H9 (cell line): ENCODE results near the gene ACOXL. TPM values are rescaled to one million over a fixed set of nuclear protein-coding genes. Genes with fewer than 3 reads are reported as not detected.

Experiments
- DNase-seq: peaks from one replicate; pipeline ENCODE4 v3.0.0-alpha.2; 2017
- H2AFZ ChIP-seq: one replicate; pipeline ENCODE4 v1.6.1; 2013; ENCODE audit warnings: mild to moderate bottlenecking, low read length, control low read depth, moderate library complexity
- H2AK5ac ChIP-seq: 2 replicates; pipeline ENCODE4 v1.6.1; 2013; ENCODE audit warnings: low read length, control low read depth, mixed read lengths; ENCODE audit not compliant: insufficient read length
- H2BK120ac ChIP-seq: one replicate; pipeline ENCODE4 v1.6.1; 2013; ENCODE audit warnings: low read depth, mild to moderate bottlenecking, low read length, control low read depth, inconsistent platforms; ENCODE audit not compliant: poor library complexity, severe bottlenecking
- H2BK12ac ChIP-seq: 2 replicates; pipeline ENCODE4 v1.6.1; 2013; ENCODE audit warnings: low read length, control low read depth, mixed read lengths, low read depth; ENCODE audit not compliant: insufficient read length
- H2BK15ac ChIP-seq: 2 replicates; pipeline ENCODE4 v1.6.1; 2013; ENCODE audit warnings: low read depth, low read length, control low read depth
- H2BK20ac ChIP-seq: one replicate; pipeline ENCODE4 v1.6.1; 2013; ENCODE audit warnings: low read depth, mild to moderate bottlenecking, low read length, control low read depth, inconsistent platforms; ENCODE audit not compliant: poor library complexity, severe bottlenecking
- H2BK5ac ChIP-seq: 2 replicates; pipeline ENCODE4 v1.6.1; 2013; ENCODE audit warnings: low read length, control low read depth, mixed read lengths; ENCODE audit not compliant: insufficient read length
- H3K14ac ChIP-seq: 2 replicates; pipeline ENCODE4 v1.6.1; 2013; ENCODE audit warnings: low read length, control low read depth; ENCODE audit not compliant: insufficient read depth
- H3K18ac ChIP-seq: 2 replicates; pipeline ENCODE4 v1.6.1; 2013; ENCODE audit warnings: low read depth, mild to moderate bottlenecking, mixed read lengths, low read length, control low read depth; ENCODE audit not compliant: insufficient read length
- H3K23ac ChIP-seq: 2 replicates; pipeline ENCODE4 v1.6.1; 2013; ENCODE audit warnings: low read length, control low read depth, mixed read lengths, low read depth; ENCODE audit not compliant: insufficient read length
- H3K23me2 ChIP-seq: 2 replicates; pipeline ENCODE4 v1.6.1; 2013; ENCODE audit warnings: low read depth, mild to moderate bottlenecking, mixed read lengths, low read length, control low read depth; ENCODE audit not compliant: insufficient read length, poor library complexity, severe bottlenecking
- H3K27ac ChIP-seq: 2 replicates; pipeline ENCODE4 v1.5.1; 2013; ENCODE audit warnings: low read length, control low read depth, mixed read lengths, low read depth; ENCODE audit not compliant: insufficient read length
- H3K27me3 ChIP-seq: 2 replicates; pipeline ENCODE4 v1.6.1; 2013; ENCODE audit warnings: low read length, control low read depth, inconsistent platforms; ENCODE audit not compliant: insufficient read depth
- H3K4ac ChIP-seq: 2 replicates; pipeline ENCODE4 v1.6.1; 2013; ENCODE audit warnings: low read depth, mild to moderate bottlenecking, control low read depth, inconsistent platforms, low read length, moderate library complexity
- H3K4me1 ChIP-seq: 2 replicates; pipeline ENCODE4 v1.6.1; 2013; ENCODE audit warnings: low read length, control low read depth, inconsistent platforms; ENCODE audit not compliant: insufficient read depth
- H3K4me2 ChIP-seq: 2 replicates; pipeline ENCODE4 v1.6.1; 2013; ENCODE audit warnings: low read length, control low read depth, mixed read lengths; ENCODE audit not compliant: insufficient read length, insufficient read depth
- H3K56ac ChIP-seq: 2 replicates; pipeline ENCODE4 v1.6.1; 2013; ENCODE audit warnings: low read depth, mild to moderate bottlenecking, mixed read lengths, low read length, control low read depth; ENCODE audit not compliant: insufficient read length
- H3K79me1 ChIP-seq: 2 replicates; pipeline ENCODE4 v1.6.1; 2013; ENCODE audit warnings: low read depth, mild to moderate bottlenecking, moderate library complexity, low read length, control low read depth, inconsistent platforms; ENCODE audit not compliant: insufficient read depth, poor library complexity, severe bottlenecking
- H3K79me2 ChIP-seq: 2 replicates; pipeline ENCODE4 v1.6.1; 2013; ENCODE audit warnings: low read length, control low read depth, inconsistent platforms; ENCODE audit not compliant: insufficient read depth
- H3K9ac ChIP-seq: 2 replicates; pipeline ENCODE4 v1.6.1; 2013; ENCODE audit warnings: low read length, control low read depth, mixed read lengths; ENCODE audit not compliant: insufficient read length; ENCODE audit errors: extremely low read depth
- H3K9me3 ChIP-seq: one replicate; pipeline ENCODE4 v1.6.1; 2013; ENCODE audit warnings: low read depth, low read length, inconsistent platforms; ENCODE audit not compliant: control insufficient read depth
- H3T11ph ChIP-seq: one replicate; pipeline ENCODE4 v1.6.1; 2013; ENCODE audit warnings: mild to moderate bottlenecking, low read length, control low read depth, inconsistent platforms
- H4K20me1 ChIP-seq: one replicate; pipeline ENCODE4 v1.6.1; 2013; ENCODE audit not compliant: control insufficient read depth, insufficient read length, insufficient read depth
- H4K5ac ChIP-seq: 2 replicates; pipeline ENCODE4 v1.6.1; 2013; ENCODE audit warnings: low read depth, mild to moderate bottlenecking, mixed read lengths, low read length, control low read depth; ENCODE audit not compliant: insufficient read length
- H4K8ac ChIP-seq: replicated peaks from 2 replicates; pipeline ENCODE4 v1.6.1; 2013; ENCODE audit warnings: low read length, control low read depth, mixed read lengths, low read depth; ENCODE audit not compliant: insufficient read length
- H4K91ac ChIP-seq: 2 replicates; pipeline ENCODE4 v1.6.1; 2013; ENCODE audit warnings: low read depth, mild to moderate bottlenecking, moderate library complexity, mixed read lengths, low read length, control low read depth; ENCODE audit not compliant: insufficient read length
- H3K27ac Mint-ChIP-seq, 3 experiments: 2 replicates in 2 of 3; 3 replicates in 1 of 3; pipeline ENCODE4 v1.8.0; 2020 to 2021; ENCODE audit warnings: mixed read lengths in 3 of 3, mild to moderate bottlenecking in 1 of 3, moderate library complexity in 1 of 3
- H3K27me3 Mint-ChIP-seq: 2 replicates; pipeline ENCODE4 v1.8.0; 2021; ENCODE audit warnings: low read depth, mild to moderate bottlenecking, moderate library complexity, mixed read lengths
- H3K36me3 Mint-ChIP-seq, 3 experiments: 2 replicates in 2 of 3; 3 replicates in 1 of 3; pipeline ENCODE4 v1.8.0; 2020 to 2021; ENCODE audit warnings: low read depth in 3 of 3, mixed read lengths in 3 of 3; ENCODE audit not compliant: insufficient read depth in 1 of 3
- H3K4me1 Mint-ChIP-seq, 2 experiments: 2 replicates each; pipeline ENCODE4 v1.8.0; 2020; ENCODE audit warnings: mixed read lengths in 2 of 2
- H3K4me3 Mint-ChIP-seq, 2 experiments: 2 replicates in 1 of 2; 3 replicates in 1 of 2; pipeline ENCODE4 v1.8.0; 2020 to 2021; ENCODE audit warnings: mild to moderate bottlenecking in 2 of 2, mixed read lengths in 2 of 2, moderate library complexity in 1 of 2
- H3K9me3 Mint-ChIP-seq, 2 experiments: 2 replicates in 1 of 2; 3 replicates in 1 of 2; pipeline ENCODE4 v1.8.0; 2020; ENCODE audit warnings: mild to moderate bottlenecking in 2 of 2, mixed read lengths in 2 of 2, moderate library complexity in 1 of 2
- WGBS: extraction: QIAGEN DNeasy Blood & Tissue Kit; methylation state at CpG from one replicate; pipeline ENCODE4 v1.1.7; 2013; ENCODE audit warnings: missing lambda C conversion rate, low lambda C conversion rate, mixed read lengths; ENCODE audit not compliant: insufficient read length; ENCODE audit errors: extremely low coverage; 5-methylcytosine and 5-hydroxymethylcytosine counted together
- total RNA-seq: library from RNA; stranded (reverse); gene quantifications from 2 replicates; pipeline ENCODE4 v1.2.1, GENCODE V29; 2021
- TF ChIP-seq, protein P1 (sequence below): fragments of 200-600 bp; sonication (generic); conservative IDR thresholded peaks from 3 replicates; pipeline ENCODE4 v1.8.0; 2021; ENCODE audit warnings: antibody characterized with exemption, mild to moderate bottlenecking

The ACOXL gene
- total RNA-seq, 1 experiment from 2014 or later, result 37.6 TPM

- no CpG with 5 or more reads among the region's 3 CpGs for WGBS
- Histone ChIP-seq H3K4me1 (peaks cover 2% of the 10 kb centered on the region; the same call in 1 of the 2 replicates), H3K27ac (no peak overlapping the region), H3K56ac (no peak overlapping the region), H2BK15ac (no peak overlapping the region), H3K4ac (no peak overlapping the region), H3K79me1 (no peaks in the 10 kb centered on the region), H2BK120ac (no peak overlapping the region), H3K27me3 (no peaks in the 10 kb centered on the region), H4K5ac (no peak overlapping the region), H3K23me2 (no peaks in the 10 kb centered on the region), H4K91ac (no peak overlapping the region), H3K9me3 (peaks cover 10% of the 10 kb centered on the region), H3K9ac (no peak overlapping the region), H3K4me2 (no peak overlapping the region), H3K18ac (no peak overlapping the region), H2AK5ac (no peak overlapping the region), H3K79me2 (no peaks in the 10 kb centered on the region), H2AFZ (no peak overlapping the region), H3K23ac (no peak overlapping the region), H2BK5ac (no peak overlapping the region), H2BK20ac (no peak overlapping the region), H4K20me1 (no peaks in the 10 kb centered on the region), H3T11ph (no peak overlapping the region), H3K14ac (no peak overlapping the region), H2BK12ac (no peak overlapping the region), H4K8ac (no peak overlapping the region)
- H3K4me1 Mint-ChIP-seq, result peaks cover 38 to 41% of the 10 kb centered on the region in 2 experiments
- H3K27me3 Mint-ChIP-seq, result no peaks in the 10 kb centered on the region
- TF ChIP-seq, protein P1, sequence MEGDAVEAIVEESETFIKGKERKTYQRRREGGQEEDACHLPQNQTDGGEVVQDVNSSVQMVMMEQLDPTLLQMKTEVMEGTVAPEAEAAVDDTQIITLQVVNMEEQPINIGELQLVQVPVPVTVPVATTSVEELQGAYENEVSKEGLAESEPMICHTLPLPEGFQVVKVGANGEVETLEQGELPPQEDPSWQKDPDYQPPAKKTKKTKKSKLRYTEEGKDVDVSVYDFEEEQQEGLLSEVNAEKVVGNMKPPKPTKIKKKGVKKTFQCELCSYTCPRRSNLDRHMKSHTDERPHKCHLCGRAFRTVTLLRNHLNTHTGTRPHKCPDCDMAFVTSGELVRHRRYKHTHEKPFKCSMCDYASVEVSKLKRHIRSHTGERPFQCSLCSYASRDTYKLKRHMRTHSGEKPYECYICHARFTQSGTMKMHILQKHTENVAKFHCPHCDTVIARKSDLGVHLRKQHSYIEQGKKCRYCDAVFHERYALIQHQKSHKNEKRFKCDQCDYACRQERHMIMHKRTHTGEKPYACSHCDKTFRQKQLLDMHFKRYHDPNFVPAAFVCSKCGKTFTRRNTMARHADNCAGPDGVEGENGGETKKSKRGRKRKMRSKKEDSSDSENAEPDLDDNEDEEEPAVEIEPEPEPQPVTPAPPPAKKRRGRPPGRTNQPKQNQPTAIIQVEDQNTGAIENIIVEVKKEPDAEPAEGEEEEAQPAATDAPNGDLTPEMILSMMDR, result no peak
- no peak for DNase-seq
- H3K9me3 Mint-ChIP-seq, result peaks cover 8 to 15% of the 10 kb centered on the region in 2 experiments
- H3K27ac Mint-ChIP-seq, result no peak overlapping the region
- H3K36me3 Mint-ChIP-seq, result peaks cover 37 to 75% (median 72%) of the 10 kb centered on the region in 3 experiments
- no peak overlapping the region for H3K4me3 Mint-ChIP-seq
Observed at GRCh38 chr2:110799376-110799775, 67.0 kb downstream of the ACOXL start.
